H1 (cell line): ENCODE data around the gene MFAP3.

ENCODE experiments used
- CHD1 ChIP-seq: IDR thresholded peaks from 2 replicates; pipeline ENCODE4 v1.6.1; 2012; ENCODE audit warnings: low read depth, low read length, improper control_type of control experiment
- CREB1 ChIP-seq: IDR thresholded peaks from 2 replicates; pipeline ENCODE4 v1.6.1; 2012; ENCODE audit warnings: inconsistent platforms
- EP300 ChIP-seq, 2 experiments: IDR thresholded peaks; 1 replicate in 1 of 2; 2 replicates in 1 of 2; pipeline ENCODE4 v1.6.1; 2011 to 2012; ENCODE audit warnings: low read depth in 2 of 2, low read length in 2 of 2, mild to moderate bottlenecking in 2 of 2, borderline replicate concordance in 1 of 2, inconsistent platforms in 1 of 2, moderate library complexity in 1 of 2
- EZH2 ChIP-seq: fragments of 200-600 bp; sonication (generic); IDR thresholded peaks from 2 replicates; pipeline ENCODE4 v1.7.1; 2012; ENCODE audit warnings: low read depth, mild to moderate bottlenecking, moderate library complexity, low read length, inconsistent platforms; ENCODE audit not compliant: severe bottlenecking
- HDAC2 ChIP-seq, 2 experiments: fragments of 300-600 bp in 1 of 2; sonication (generic) in 1 of 2; IDR thresholded peaks; 2 replicates each; pipeline ENCODE4 v1.6.1; 2011 to 2012; ENCODE audit warnings: low read depth in 2 of 2, low read length in 2 of 2, mild to moderate bottlenecking in 2 of 2, moderate library complexity in 2 of 2, borderline replicate concordance in 1 of 2, inconsistent platforms in 1 of 2
- POLR2AphosphoS5 ChIP-seq: IDR thresholded peaks from 2 replicates; pipeline ENCODE4 v1.6.1; 2011; ENCODE audit warnings: low read depth, low read length
- RXRA ChIP-seq: IDR thresholded peaks from 2 replicates; pipeline ENCODE4 v1.6.1; 2011; ENCODE audit warnings: low read depth, mild to moderate bottlenecking, low read length, moderate library complexity; ENCODE audit not compliant: insufficient read depth
- SIX5 ChIP-seq: IDR thresholded peaks from 2 replicates; pipeline ENCODE4 v1.6.1; 2011; ENCODE audit warnings: mild to moderate bottlenecking, low read depth, low read length
- TEAD4 ChIP-seq: IDR thresholded peaks from 2 replicates; pipeline ENCODE4 v1.6.1; 2012; ENCODE audit warnings: low read depth, low read length, inconsistent platforms, mixed read lengths
- YY1 ChIP-seq: IDR thresholded peaks from 2 replicates; pipeline ENCODE4 v1.6.1; 2011; ENCODE audit warnings: low read depth, mild to moderate bottlenecking, low read length
- TF ChIP-seq, protein P1 (sequence below), 3 experiments: IDR thresholded peaks; 1 replicate in 2 of 3; 2 replicates in 1 of 3; pipeline versions ENCODE4 v1.5.1 to v1.6.1; 2011; ENCODE audit warnings: low read length in 3 of 3, mild to moderate bottlenecking in 3 of 3, inconsistent platforms in 2 of 3, low read depth in 1 of 3, moderate library complexity in 1 of 3; ENCODE audit not compliant: insufficient read depth in 1 of 3; ENCODE audit errors: control extremely low read depth in 1 of 3
- TF ChIP-seq, protein P2 (sequence below): IDR thresholded peaks from 2 replicates; pipeline ENCODE4 v1.6.1; 2012; ENCODE audit warnings: inconsistent platforms

DNA sequence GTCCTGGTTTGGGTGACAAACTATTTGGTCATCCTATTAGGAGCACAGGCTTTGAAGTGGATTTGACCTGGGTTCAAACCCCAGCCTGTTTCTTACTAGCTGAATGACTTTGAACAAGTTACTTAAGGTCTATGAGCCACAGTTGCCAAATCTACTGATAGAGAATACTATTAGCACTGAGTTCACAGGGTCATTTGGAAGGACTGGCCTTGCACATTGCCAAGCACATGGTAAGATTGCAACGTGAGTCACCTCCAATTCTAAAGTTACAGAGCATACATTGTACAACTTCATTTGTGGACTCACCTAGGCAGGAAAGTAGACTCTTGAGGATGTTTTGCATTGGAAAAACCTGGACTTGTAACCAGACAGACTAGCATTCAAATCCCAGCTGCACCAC lies 38.9 kb downstream of the MFAP3 start:
- TF ChIP-seq YY1 = no peak
- TF ChIP-seq, protein P1, sequence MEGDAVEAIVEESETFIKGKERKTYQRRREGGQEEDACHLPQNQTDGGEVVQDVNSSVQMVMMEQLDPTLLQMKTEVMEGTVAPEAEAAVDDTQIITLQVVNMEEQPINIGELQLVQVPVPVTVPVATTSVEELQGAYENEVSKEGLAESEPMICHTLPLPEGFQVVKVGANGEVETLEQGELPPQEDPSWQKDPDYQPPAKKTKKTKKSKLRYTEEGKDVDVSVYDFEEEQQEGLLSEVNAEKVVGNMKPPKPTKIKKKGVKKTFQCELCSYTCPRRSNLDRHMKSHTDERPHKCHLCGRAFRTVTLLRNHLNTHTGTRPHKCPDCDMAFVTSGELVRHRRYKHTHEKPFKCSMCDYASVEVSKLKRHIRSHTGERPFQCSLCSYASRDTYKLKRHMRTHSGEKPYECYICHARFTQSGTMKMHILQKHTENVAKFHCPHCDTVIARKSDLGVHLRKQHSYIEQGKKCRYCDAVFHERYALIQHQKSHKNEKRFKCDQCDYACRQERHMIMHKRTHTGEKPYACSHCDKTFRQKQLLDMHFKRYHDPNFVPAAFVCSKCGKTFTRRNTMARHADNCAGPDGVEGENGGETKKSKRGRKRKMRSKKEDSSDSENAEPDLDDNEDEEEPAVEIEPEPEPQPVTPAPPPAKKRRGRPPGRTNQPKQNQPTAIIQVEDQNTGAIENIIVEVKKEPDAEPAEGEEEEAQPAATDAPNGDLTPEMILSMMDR (IDR thresholded peaks at IDR 0.05; ENCODE audit: control extremely low read depth in 1 of 3, insufficient read depth in 1 of 3, low read depth in 1 of 3, low read length in 3 of 3) = no peak
- no peak for TF ChIP-seq POLR2AphosphoS5
- TF ChIP-seq, protein P2, sequence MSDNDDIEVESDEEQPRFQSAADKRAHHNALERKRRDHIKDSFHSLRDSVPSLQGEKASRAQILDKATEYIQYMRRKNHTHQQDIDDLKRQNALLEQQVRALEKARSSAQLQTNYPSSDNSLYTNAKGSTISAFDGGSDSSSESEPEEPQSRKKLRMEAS = no peak
- no peak for TF ChIP-seq EZH2
- no peak for TF ChIP-seq TEAD4
- no peak for TF ChIP-seq CHD1
- TF ChIP-seq HDAC2 (IDR thresholded peaks at IDR 0.05; ENCODE audit: borderline replicate concordance in 1 of 2, low read depth in 2 of 2, low read length in 2 of 2) = no peak
- no peak for TF ChIP-seq EP300 (IDR thresholded peaks at IDR 0.05; ENCODE audit: borderline replicate concordance in 1 of 2, low read depth in 2 of 2, low read length in 2 of 2)
- TF ChIP-seq RXRA = no peak
- TF ChIP-seq CREB1 = no peak
- TF ChIP-seq SIX5 = no peak
